Raji (cell line): ENCODE measurements around the gene SLC34A1.

Experiments
- POLR2A ChIP-seq: IDR thresholded peaks from 2 replicates; pipeline ENCODE4 v1.6.1; 2011; ENCODE audit warnings: low read depth, low read length, control low read depth; ENCODE audit not compliant: insufficient read depth

Gene SLC34A1

GRCh38 chr5:177372034-177372896 is 12.0 kb upstream of the SLC34A1 start:
- no peak for TF ChIP-seq POLR2A

GRCh38 chr5:177372910-177373309 is 11.3 kb upstream of the SLC34A1 start:
- TF ChIP-seq POLR2A: no peak

DNA sequence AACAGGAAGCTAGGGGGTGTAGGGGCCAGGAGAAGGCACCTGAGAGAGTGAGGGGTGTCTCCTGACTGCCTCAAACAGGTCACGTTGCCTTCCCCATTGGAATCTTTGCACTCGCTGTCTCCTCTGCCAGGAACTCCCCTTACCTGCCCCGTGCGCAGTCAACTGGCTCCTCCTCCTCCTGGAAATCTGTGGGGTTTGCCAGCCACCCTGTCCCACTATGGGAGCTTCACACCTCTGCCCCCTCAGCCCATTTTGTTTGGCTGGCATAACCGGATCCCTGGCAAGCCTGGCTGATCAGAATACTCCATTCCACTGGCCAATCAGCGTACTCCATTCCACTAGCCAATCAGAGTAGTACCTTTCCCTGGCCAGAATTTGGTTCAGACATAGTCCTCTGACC is 10.4 kb upstream of the SLC34A1 start:
- no peak for TF ChIP-seq POLR2A

GRCh38 chr5:177374211-177374610 is 10.0 kb upstream of the SLC34A1 start:
- no peak for TF ChIP-seq POLR2A

DNA sequence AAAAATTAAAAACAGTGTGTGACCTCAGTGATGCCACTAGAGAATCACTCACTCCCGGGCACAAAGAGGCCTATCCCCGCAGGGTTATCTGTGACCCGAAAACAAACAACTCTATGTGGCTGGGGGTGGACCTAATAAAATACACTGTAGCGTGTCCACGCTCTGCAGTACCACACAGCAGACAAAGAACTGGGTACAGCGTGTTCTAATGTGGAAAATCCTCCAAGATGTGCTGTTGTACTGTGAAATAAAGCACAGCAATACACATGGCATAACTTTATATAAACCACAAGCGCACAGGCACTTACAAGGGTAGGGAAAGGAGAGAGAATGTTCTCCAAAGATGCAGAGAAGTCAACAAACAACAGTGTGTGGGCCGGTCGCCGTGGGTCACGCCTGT is 8.1 kb upstream of the SLC34A1 start:
- no peak for TF ChIP-seq POLR2A

- no peak for TF ChIP-seq POLR2A
Observed at GRCh38 chr5:177377851-177378776, 6.1 kb upstream of the SLC34A1 start.

- TF ChIP-seq POLR2A: no peak
Observed at GRCh38 chr5:177378884-177379883, 5.0 kb upstream of the SLC34A1 start.

GRCh38 chr5:177380805-177381126 is 3.5 kb upstream of the SLC34A1 start:
- TF ChIP-seq POLR2A: no peak

GRCh38 chr5:177382423-177383029 is 1.7 kb upstream of the SLC34A1 start:
- TF ChIP-seq POLR2A: no peak

GRCh38 chr5:177383181-177383580 is 1.1 kb upstream of the SLC34A1 start:
- no peak for TF ChIP-seq POLR2A

- no peak for TF ChIP-seq POLR2A
Observed at GRCh38 chr5:177385720-177386119, 1.5 kb downstream of the SLC34A1 start.

DNA sequence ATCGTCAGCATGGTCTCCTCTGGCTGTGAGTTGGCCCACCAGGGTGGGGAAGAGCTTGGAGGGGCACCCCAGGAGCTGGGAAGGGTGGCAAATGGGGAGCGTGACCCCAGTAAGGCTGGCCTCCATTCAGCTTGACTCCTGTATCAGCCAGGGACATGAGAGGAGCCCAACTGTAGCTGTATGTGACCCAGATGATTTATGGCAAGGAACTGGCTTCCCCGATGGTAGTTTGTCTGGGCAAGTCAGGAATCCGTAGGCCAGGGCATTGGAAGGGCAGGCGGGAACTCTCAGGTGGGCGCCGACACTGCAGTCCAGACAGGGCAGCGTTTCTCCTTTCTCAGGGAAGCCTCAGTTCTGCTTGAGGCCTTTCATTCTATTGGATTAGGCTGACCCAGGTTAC is 2.3 kb downstream of the SLC34A1 start:
- TF ChIP-seq POLR2A: no peak

- no peak for TF ChIP-seq POLR2A
Observed at GRCh38 chr5:177387405-177387804, 3.2 kb downstream of the SLC34A1 start.

GRCh38 chr5:177388521-177389052 is 4.4 kb downstream of the SLC34A1 start:
- no peak for TF ChIP-seq POLR2A
